H9 (cell line): ENCODE measurements around the gene LILRA5. TPM values are rescaled to one million over a fixed set of nuclear protein-coding genes. Genes with fewer than 3 reads are reported as not detected.

Experiments
- DNase-seq: peaks from one replicate; pipeline ENCODE4 v3.0.0-alpha.2; 2017
- H2AFZ ChIP-seq: one replicate; pipeline ENCODE4 v1.6.1; 2013; ENCODE audit warnings: mild to moderate bottlenecking, low read length, control low read depth, moderate library complexity
- H2AK5ac ChIP-seq: 2 replicates; pipeline ENCODE4 v1.6.1; 2013; ENCODE audit warnings: low read length, control low read depth, mixed read lengths; ENCODE audit not compliant: insufficient read length
- H2BK120ac ChIP-seq: one replicate; pipeline ENCODE4 v1.6.1; 2013; ENCODE audit warnings: low read depth, mild to moderate bottlenecking, low read length, control low read depth, inconsistent platforms; ENCODE audit not compliant: poor library complexity, severe bottlenecking
- H2BK12ac ChIP-seq: 2 replicates; pipeline ENCODE4 v1.6.1; 2013; ENCODE audit warnings: low read length, control low read depth, mixed read lengths, low read depth; ENCODE audit not compliant: insufficient read length
- H2BK15ac ChIP-seq: 2 replicates; pipeline ENCODE4 v1.6.1; 2013; ENCODE audit warnings: low read depth, low read length, control low read depth
- H2BK20ac ChIP-seq: one replicate; pipeline ENCODE4 v1.6.1; 2013; ENCODE audit warnings: low read depth, mild to moderate bottlenecking, low read length, control low read depth, inconsistent platforms; ENCODE audit not compliant: poor library complexity, severe bottlenecking
- H2BK5ac ChIP-seq: 2 replicates; pipeline ENCODE4 v1.6.1; 2013; ENCODE audit warnings: low read length, control low read depth, mixed read lengths; ENCODE audit not compliant: insufficient read length
- H3K14ac ChIP-seq: 2 replicates; pipeline ENCODE4 v1.6.1; 2013; ENCODE audit warnings: low read length, control low read depth; ENCODE audit not compliant: insufficient read depth
- H3K18ac ChIP-seq: 2 replicates; pipeline ENCODE4 v1.6.1; 2013; ENCODE audit warnings: low read depth, mild to moderate bottlenecking, mixed read lengths, low read length, control low read depth; ENCODE audit not compliant: insufficient read length
- H3K23ac ChIP-seq: 2 replicates; pipeline ENCODE4 v1.6.1; 2013; ENCODE audit warnings: low read length, control low read depth, mixed read lengths, low read depth; ENCODE audit not compliant: insufficient read length
- H3K23me2 ChIP-seq: 2 replicates; pipeline ENCODE4 v1.6.1; 2013; ENCODE audit warnings: low read depth, mild to moderate bottlenecking, mixed read lengths, low read length, control low read depth; ENCODE audit not compliant: insufficient read length, poor library complexity, severe bottlenecking
- H3K27ac ChIP-seq: 2 replicates; pipeline ENCODE4 v1.5.1; 2013; ENCODE audit warnings: low read length, control low read depth, mixed read lengths, low read depth; ENCODE audit not compliant: insufficient read length
- H3K27me3 ChIP-seq: 2 replicates; pipeline ENCODE4 v1.6.1; 2013; ENCODE audit warnings: low read length, control low read depth, inconsistent platforms; ENCODE audit not compliant: insufficient read depth
- H3K4ac ChIP-seq: 2 replicates; pipeline ENCODE4 v1.6.1; 2013; ENCODE audit warnings: low read depth, mild to moderate bottlenecking, control low read depth, inconsistent platforms, low read length, moderate library complexity
- H3K4me1 ChIP-seq: 2 replicates; pipeline ENCODE4 v1.6.1; 2013; ENCODE audit warnings: low read length, control low read depth, inconsistent platforms; ENCODE audit not compliant: insufficient read depth
- H3K4me2 ChIP-seq: 2 replicates; pipeline ENCODE4 v1.6.1; 2013; ENCODE audit warnings: low read length, control low read depth, mixed read lengths; ENCODE audit not compliant: insufficient read length, insufficient read depth
- H3K56ac ChIP-seq: 2 replicates; pipeline ENCODE4 v1.6.1; 2013; ENCODE audit warnings: low read depth, mild to moderate bottlenecking, mixed read lengths, low read length, control low read depth; ENCODE audit not compliant: insufficient read length
- H3K79me1 ChIP-seq: 2 replicates; pipeline ENCODE4 v1.6.1; 2013; ENCODE audit warnings: low read depth, mild to moderate bottlenecking, moderate library complexity, low read length, control low read depth, inconsistent platforms; ENCODE audit not compliant: insufficient read depth, poor library complexity, severe bottlenecking
- H3K79me2 ChIP-seq: 2 replicates; pipeline ENCODE4 v1.6.1; 2013; ENCODE audit warnings: low read length, control low read depth, inconsistent platforms; ENCODE audit not compliant: insufficient read depth
- H3K9ac ChIP-seq: 2 replicates; pipeline ENCODE4 v1.6.1; 2013; ENCODE audit warnings: low read length, control low read depth, mixed read lengths; ENCODE audit not compliant: insufficient read length; ENCODE audit errors: extremely low read depth
- H3K9me3 ChIP-seq: one replicate; pipeline ENCODE4 v1.6.1; 2013; ENCODE audit warnings: low read depth, low read length, inconsistent platforms; ENCODE audit not compliant: control insufficient read depth
- H3T11ph ChIP-seq: one replicate; pipeline ENCODE4 v1.6.1; 2013; ENCODE audit warnings: mild to moderate bottlenecking, low read length, control low read depth, inconsistent platforms
- H4K20me1 ChIP-seq: one replicate; pipeline ENCODE4 v1.6.1; 2013; ENCODE audit not compliant: control insufficient read depth, insufficient read length, insufficient read depth
- H4K5ac ChIP-seq: 2 replicates; pipeline ENCODE4 v1.6.1; 2013; ENCODE audit warnings: low read depth, mild to moderate bottlenecking, mixed read lengths, low read length, control low read depth; ENCODE audit not compliant: insufficient read length
- H4K8ac ChIP-seq: replicated peaks from 2 replicates; pipeline ENCODE4 v1.6.1; 2013; ENCODE audit warnings: low read length, control low read depth, mixed read lengths, low read depth; ENCODE audit not compliant: insufficient read length
- H4K91ac ChIP-seq: 2 replicates; pipeline ENCODE4 v1.6.1; 2013; ENCODE audit warnings: low read depth, mild to moderate bottlenecking, moderate library complexity, mixed read lengths, low read length, control low read depth; ENCODE audit not compliant: insufficient read length
- H3K27ac Mint-ChIP-seq, 3 experiments: 2 replicates in 2 of 3; 3 replicates in 1 of 3; pipeline ENCODE4 v1.8.0; 2020 to 2021; ENCODE audit warnings: mixed read lengths in 3 of 3, mild to moderate bottlenecking in 1 of 3, moderate library complexity in 1 of 3
- H3K27me3 Mint-ChIP-seq: 2 replicates; pipeline ENCODE4 v1.8.0; 2021; ENCODE audit warnings: low read depth, mild to moderate bottlenecking, moderate library complexity, mixed read lengths
- H3K36me3 Mint-ChIP-seq, 3 experiments: 2 replicates in 2 of 3; 3 replicates in 1 of 3; pipeline ENCODE4 v1.8.0; 2020 to 2021; ENCODE audit warnings: low read depth in 3 of 3, mixed read lengths in 3 of 3; ENCODE audit not compliant: insufficient read depth in 1 of 3
- H3K4me1 Mint-ChIP-seq, 2 experiments: 2 replicates each; pipeline ENCODE4 v1.8.0; 2020; ENCODE audit warnings: mixed read lengths in 2 of 2
- H3K4me3 Mint-ChIP-seq, 2 experiments: 2 replicates in 1 of 2; 3 replicates in 1 of 2; pipeline ENCODE4 v1.8.0; 2020 to 2021; ENCODE audit warnings: mild to moderate bottlenecking in 2 of 2, mixed read lengths in 2 of 2, moderate library complexity in 1 of 2
- H3K9me3 Mint-ChIP-seq, 2 experiments: 2 replicates in 1 of 2; 3 replicates in 1 of 2; pipeline ENCODE4 v1.8.0; 2020; ENCODE audit warnings: mild to moderate bottlenecking in 2 of 2, mixed read lengths in 2 of 2, moderate library complexity in 1 of 2
- CTCF ChIP-seq: fragments of 200-600 bp; sonication (generic); conservative IDR thresholded peaks from 3 replicates; pipeline ENCODE4 v1.8.0; 2021; ENCODE audit warnings: antibody characterized with exemption, mild to moderate bottlenecking
- WGBS: extraction: QIAGEN DNeasy Blood & Tissue Kit; methylation state at CpG from one replicate; pipeline ENCODE4 v1.1.7; 2013; ENCODE audit warnings: missing lambda C conversion rate, low lambda C conversion rate, mixed read lengths; ENCODE audit not compliant: insufficient read length; ENCODE audit errors: extremely low coverage; 5-methylcytosine and 5-hydroxymethylcytosine counted together
- total RNA-seq: library from RNA; stranded (reverse); gene quantifications from 2 replicates; pipeline ENCODE4 v1.2.1, GENCODE V29; 2021

Gene LILRA5
- total RNA-seq, 1 experiment from 2014 or later: not detected

- Histone ChIP-seq H4K8ac (no peak overlapping the region), H2AFZ (no peak overlapping the region), H3T11ph (no peak overlapping the region), H4K91ac (no peak overlapping the region), H3K14ac (no peak overlapping the region), H3K18ac (no peak overlapping the region), H4K20me1 (no peaks in the 10 kb centered on the region), H3K4me1 (no peaks in the 10 kb centered on the region), H3K23ac (no peak overlapping the region), H2BK20ac (no peak overlapping the region), H3K79me2 (no peaks in the 10 kb centered on the region), H3K23me2 (no peaks in the 10 kb centered on the region), H3K56ac (no peak overlapping the region), H2BK5ac (no peak overlapping the region), H4K5ac (no peak overlapping the region), H3K4me2 (no peak overlapping the region), H2AK5ac (no peak overlapping the region), H3K27me3 (no peaks in the 10 kb centered on the region), H3K79me1 (no peaks in the 10 kb centered on the region), H2BK12ac (no peak overlapping the region), H3K27ac (no peak overlapping the region), H3K9me3 (peaks cover 4% of the 10 kb centered on the region), H3K4ac (no peak overlapping the region), H3K9ac (no peak overlapping the region), H2BK15ac (no peak overlapping the region), H2BK120ac (no peak overlapping the region)
- Mint-ChIP-seq H3K4me3 (no peak overlapping the region), H3K36me3 (peaks cover 8 to 20% (median 16%) of the 10 kb centered on the region in 3 experiments), H3K27ac (no peak overlapping the region), H3K9me3 (peaks cover 34 to 69% of the 10 kb centered on the region in 2 experiments), H3K27me3 (peaks cover 30% of the 10 kb centered on the region), H3K4me1 (peaks cover 5% of the 10 kb centered on the region in 2 experiments)
- no peak for TF ChIP-seq CTCF
- no CpG with 5 or more reads among the region's 7 CpGs for WGBS
- DNase-seq: no peak
Measured at GRCh38 chr19:54319049-54319448, 6.1 kb upstream of the LILRA5 start.
